Renal cortical epithelial cell (primary cell): Measurements from ENCODE around the gene EMX2. TPM values are rescaled to one million over a fixed set of nuclear protein-coding genes. Genes with fewer than 3 reads are reported as not detected.
"Not testable (repeated sequence)": the region's sequence is repeated elsewhere in the genome, so short reads cannot be mapped to it uniquely, and the experiment has no call there.

Source experiments
- DNase-seq: peaks from one replicate; pipeline ENCODE4 v3.0.0-alpha.2; 2011; ENCODE audit warnings: low read depth
- total RNA-seq: library from RNA; depleted of rRNA; stranded (reverse); fragments of >200 nt; gene quantifications from 2 replicates; pipeline ENCODE4 v1.2.3, GENCODE V29; 2014

Gene EMX2
- total RNA-seq, result 2.8 and 15.9 TPM in 2 replicates

DNA sequence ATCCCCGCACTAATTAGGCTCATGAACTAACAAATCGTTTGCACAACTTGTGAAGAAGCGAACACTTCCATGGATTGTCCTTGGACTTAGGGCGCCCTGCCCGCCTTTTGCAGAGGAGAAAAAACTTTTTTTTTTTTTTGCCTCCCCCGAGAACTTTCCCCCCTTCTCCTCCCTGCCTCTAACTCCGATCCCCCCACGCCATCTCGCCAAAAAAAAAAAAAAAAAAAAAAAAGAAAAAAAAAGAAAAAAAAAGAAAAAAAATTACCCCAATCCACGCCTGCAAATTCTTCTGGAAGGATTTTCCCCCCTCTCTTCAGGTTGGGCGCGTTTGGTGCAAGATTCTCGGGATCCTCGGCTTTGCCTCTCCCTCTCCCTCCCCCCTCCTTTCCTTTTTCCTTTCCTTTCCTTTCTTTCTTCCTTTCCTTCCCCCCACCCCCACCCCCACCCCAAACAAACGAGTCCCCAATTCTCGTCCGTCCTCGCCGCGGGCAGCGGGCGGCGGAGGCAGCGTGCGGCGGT is at the start of gene EMX2:
Gene EMX2, plus strand, starts transcription at position 41 of the 519 bp plus-strand sequence. CDS start 522 bp downstream, outside the sequence.
- DNase-seq, result no peak

DNA sequence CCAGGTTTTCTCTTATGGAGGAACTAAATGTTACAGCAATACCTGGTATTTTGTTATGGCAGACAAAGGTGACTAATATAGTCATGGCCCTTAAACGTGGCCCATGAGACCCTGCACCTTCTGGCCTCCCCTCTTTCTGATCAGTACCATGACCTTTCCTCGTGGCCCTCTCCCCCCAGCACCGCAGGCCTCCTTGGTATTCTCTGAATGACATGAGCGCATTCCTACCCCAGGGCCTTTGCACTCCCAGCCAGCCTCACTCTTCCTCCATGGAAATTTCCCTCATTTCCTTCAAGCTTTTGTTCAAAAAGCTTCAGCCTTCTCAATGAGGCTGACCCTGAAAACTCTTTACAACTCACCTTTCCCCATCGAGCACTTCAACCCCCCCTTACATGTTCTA is 46.5 kb upstream of the EMX2 start:
- no peak for DNase-seq

DNA sequence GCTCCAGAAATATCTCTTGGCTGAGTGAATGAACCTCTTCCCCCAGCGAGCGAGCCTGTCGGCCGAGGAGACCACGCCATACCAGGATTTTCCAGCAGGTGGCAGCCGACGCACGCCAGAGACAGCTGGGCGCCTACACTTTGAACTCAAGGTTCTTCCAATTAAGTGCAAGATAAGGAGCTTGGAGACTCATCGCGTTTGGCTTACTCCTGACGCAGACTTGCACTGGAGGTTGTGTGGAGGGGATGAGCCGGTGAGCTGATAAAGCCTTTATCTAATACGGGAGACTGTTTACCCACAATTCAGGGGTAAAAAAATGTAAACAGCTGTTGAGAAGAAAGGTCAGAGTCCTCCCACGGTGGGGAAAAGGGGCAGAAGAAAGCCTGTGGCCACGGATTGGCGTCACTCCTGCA is 45.9 kb upstream of the EMX2 start:
- peak; percentile 74 for DNase-seq

DNA sequence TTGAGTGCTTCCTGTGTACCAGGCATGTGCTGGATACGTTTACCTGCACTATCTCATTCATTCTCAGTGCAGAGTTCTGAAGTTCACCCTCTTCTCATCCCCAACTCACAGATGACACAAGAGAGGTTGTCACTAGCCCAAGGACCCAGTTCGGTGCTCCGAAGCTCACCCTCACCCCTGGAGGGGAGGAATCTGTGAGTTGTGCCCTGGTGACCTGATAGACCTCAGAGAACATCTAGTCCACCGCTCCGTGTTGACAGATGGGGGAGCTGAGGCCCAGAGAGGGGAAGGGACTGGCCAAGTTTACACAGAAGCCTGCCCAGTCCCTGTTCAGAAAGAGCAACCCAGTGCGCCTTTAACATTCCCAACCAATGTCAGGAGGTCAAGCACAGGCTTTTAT is 44.8 kb upstream of the EMX2 start:
- DNase-seq, result no peak

DNA sequence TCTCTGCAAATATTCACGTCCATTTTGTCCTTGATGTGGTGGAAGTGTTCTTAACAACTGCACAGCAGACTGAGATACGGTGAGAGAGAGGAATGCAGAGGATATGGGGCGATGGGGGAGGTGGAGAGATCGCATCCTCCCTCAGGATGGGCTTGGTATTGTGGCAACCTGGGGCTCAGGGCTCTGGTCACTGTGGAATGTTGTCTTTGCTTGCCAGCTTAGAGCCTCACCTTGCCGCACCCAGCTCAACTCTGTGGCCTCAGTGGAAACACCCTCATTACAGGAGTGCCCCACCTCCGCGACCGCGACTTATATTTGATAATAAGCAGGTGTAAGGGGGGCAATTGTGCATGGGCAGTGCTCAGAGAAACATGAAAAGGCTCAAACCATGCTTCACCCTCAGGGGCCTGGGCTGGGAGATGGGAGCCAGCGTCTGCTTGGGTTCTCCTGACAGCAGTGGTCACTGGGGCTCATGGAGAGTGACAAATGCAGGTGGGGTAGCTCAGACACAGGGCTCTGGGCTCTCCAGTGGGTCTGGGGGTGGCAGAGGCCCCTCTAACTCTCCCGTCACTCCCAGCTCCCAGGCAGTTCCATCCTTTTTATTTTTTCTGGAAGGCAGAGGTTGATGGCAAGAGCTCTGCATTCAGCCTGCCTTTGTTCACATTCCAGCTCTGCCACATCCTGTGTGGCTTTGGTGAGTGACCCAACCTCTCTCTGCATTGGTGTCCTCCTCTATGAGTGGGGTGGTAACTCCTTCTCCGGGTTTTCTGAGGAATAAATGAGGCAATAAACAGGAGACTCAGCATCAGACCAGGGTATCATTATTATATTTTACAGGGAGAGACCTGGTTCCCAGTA is 43.1 kb upstream of the EMX2 start:
- DNase-seq, result no peak

DNA sequence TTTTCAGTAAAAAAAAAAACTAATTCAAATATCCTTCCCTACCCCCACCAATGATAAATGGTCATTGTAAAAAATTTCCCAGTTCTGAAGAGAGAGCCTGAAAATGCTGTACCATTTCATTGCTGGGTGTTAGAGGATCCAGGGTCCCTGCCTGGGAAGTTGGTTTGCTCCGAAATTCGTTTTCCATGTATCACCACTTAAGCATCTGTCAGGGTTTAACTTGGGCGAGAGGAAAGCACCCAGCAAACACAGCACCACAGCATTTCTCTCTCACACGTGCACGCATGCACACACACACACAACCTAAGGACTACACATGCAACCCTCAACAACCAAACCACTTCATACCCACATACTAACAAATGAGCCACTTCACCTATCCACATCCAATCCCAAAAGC is 42.1 kb upstream of the EMX2 start:
- no peak for DNase-seq

DNA sequence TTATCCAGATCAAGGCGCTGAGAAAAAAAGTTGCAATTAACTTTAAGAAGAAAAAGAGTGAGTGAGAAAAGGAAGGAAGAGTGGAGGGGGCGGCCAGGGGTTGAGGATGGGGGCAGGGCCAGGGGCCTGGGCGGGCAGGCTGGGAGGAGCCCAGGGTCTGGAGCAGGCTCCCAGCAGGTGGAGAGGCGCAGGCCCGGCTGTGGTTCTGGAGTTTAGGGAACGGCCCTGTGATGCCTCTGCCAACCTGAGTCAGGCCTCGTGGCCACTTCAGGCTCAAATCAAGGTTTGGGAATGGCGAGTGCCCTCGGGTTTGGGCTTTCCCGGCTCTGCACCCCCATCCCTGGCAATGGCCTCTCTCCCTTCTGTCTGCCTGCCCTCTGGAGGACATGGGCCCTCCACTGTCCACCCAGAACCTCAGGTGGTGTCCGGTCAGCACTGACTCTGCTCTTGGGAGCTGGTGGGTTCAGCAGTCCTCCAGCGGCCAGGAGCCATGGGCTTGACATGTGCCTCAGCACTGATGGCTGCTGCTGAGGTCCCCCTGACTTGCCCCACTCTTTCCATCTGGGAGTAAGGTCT is 41.0 kb upstream of the EMX2 start:
- DNase-seq, result no peak

DNA sequence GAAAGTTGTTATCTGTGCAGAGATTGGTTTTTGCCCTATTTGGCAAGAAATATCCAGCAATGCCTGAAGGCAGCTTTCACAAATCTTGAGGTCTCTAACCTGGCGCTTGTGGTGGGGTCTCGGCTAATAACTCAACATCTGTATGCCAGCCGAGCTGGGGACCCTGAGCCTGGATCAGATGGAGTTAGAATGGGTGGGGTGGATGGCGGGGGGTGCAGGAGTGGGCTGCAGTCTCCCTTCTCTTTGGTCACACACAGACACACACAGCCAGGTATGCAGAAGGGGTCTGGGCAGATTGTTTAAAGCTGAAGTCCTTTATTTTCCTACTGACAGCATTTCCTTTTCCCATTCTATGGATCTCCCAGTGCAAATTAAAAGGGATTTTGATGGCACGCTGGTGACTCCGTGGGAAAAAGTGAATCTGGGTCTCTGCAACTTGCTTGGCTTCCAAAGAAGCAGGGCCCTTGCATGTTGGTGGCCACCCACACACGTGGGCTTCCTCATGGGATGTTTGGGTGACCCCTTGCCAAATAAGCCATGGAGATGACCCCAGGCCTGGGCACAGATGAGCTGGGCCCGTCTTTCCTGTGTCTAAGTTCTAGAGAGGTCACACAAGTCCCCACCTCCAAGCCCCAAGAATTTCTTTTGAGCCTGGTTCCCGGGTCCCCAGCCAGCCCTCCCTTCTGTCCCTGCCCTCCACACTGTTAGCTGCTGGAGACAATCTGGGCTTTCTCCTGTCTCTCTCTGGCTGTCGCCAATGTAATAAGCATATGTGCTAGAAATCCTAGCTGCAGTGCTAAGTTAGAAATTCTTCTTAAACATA is 39.9 kb upstream of the EMX2 start:
- DNase-seq, result no peak

DNA sequence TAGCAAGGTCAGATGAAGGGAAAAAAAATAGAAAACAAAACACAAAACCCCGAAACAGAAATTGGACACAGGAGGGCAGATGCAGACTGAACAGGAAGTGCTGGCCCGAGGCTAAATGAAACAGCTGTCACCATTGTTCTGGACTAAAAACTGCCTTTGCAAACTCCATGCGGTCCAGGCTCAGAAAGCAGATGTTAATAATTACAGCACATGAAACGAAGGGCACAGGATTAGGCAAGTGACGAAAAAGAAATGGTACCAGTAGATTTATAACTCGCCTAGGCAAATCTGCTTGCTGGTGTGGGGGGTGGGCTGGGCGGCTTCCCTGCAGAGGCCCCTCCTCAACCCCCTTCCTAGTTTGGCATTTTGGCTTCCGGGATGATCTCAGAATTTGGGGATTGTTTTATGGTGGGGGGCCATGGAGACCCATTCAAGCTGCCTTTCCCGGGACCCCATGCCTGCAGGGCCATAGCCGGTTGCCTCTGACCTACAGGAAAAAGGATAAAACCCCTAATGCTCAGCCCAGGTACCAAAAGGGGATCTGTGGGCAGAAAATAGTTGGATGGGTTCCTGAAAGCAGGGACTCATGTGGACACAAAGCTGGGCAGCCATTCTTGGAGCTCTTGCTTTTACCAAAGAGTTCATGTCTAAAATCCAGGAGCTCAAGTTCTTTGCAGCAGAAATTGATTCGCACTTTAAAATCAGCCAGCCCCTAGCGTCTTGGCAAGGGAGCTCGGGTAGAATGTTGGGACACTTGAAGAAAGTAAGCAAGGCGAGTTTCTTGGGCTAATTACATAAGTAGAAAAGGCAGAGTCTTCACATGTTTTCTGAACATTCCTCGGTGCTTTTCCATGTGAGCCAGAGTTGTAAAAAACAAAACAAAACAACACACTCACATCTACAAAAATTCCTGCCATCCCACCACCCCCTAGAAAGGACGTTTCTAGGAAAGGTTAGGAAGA is 39.0 kb upstream of the EMX2 start:
- peak; percentile 73 for DNase-seq

DNA sequence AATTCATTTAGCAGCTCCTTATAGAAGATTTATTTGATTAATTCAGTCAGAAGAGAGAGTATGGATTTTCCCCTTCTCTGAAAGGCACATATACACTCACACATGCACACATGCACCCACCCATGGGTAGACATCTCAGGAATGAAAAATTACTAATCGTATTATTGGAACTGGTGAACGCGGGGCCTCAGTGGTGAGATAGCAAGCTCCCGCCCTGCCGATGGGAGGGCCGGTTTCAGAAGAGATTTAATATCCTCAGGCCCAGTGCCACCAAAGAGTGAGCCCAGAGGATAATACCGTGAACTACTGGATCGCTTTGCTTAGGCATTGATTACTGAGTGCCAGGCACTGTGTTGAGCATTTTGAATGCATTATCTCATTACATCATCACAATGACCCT is 38.0 kb upstream of the EMX2 start:
- no peak for DNase-seq

DNA sequence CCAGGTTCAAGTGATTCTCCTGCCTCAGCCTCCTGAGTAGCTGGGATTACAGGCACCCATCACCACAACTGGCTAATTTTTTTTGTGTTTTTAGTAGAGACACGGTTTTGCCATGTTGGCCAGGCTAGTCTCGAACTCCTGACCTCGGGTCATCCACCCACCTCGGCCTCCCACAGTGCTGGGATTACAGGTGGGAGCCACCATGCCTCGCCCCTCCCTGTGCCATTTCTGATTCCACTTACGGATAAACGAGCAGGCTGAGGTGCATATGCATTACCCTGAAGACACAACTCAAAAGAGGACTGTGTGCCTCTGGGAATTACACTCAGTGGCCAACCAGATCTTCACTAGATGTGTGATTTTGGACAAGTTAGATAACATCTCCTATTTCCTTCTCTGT is 35.5 kb upstream of the EMX2 start:
- not testable (repeated sequence) for DNase-seq

DNA sequence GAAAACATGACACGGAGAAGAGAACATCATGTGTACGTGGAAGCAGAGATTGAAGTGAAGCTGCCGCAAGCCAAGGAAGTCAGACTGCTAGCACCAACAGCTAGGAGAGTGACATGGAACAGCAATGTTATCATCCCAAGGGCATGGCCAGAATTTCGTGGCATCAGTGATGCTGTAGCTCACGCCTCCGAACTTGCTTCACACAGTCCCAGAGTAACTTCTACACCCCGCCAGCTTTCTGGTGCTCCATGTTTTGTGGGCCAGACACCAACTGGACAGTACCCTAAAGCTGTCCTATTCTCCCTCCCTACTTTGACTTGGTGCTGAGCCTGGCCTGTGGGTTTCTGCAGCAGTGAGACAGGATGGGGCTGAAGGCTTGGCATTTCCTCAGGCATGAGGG is 33.0 kb upstream of the EMX2 start:
- no peak for DNase-seq

DNA sequence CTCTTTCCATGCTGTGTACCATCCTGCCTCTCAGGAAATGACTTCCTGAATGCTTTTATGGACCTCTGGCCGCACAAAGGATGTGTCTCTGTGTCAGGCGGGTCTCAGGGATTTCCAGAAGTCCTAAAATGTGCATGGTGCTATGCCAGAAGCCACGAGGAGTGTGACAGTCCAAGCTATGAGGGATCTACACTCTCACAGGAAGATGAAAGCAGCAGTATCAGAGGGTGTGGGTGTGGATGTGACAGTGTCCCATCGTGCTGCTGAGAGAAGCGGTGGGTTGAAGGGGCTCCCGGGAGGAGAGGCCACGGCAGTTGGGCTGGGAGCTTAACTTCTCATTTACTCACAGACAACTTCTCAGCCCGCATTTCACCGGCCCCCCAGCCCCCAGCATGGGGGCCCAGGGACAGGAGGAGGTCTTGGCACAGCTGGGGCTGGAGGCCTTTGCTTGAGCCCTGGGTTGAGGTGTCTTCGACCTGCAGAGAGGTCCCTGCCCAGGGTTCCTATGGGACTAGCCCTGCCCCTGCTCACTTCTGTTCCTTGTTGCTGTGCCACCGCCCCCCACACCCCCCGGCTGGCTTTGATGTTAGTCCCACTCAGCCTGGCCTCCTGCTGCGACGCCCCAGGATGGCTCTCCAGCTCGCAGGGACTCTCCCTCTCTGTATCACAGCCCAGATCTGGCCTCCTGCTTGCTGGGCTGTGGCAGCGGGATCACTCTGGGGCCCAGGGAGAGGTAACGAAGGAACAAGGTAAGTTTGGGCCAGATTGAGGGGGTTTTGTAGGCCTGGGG is 30.8 kb upstream of the EMX2 start:
- DNase-seq, result no peak

DNA sequence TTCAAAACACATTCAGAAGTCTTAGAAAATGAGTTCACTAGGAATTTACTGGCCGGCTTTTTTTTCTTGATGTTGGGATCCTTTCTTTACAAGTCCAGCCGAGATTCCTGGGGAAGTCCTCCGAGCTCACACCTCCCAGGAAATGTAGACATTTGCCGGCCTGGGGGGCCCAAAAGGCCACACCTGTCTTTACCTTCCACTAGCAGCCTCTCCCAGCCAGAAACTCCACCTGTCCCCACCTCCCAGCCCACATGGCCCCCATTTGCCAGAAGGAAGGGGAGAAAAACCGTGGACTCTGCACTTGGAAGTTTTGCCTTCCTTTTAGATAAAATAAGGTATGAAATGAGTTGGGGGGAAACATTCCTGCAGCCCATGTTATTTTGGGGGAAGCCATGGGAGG is 27.6 kb upstream of the EMX2 start:
- DNase-seq, result no peak

DNA sequence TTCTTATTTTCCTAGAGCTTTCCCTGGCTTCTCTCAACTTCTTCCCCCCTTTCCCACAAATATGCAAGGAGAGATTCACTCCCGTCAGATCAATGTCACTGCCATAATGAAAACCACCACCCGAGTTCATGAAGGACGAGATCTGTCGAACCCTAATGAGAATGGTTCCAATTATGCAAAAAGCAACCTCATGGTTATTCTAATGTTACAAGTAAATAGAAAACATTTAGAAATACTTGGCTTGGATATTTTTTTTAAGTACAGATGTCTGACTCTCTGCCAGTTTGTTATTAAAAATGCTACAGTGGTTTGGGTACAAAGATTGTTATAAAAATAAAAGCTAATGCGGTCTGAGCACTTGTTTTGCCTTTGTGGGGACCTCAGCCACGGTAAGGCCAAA is 25.9 kb upstream of the EMX2 start:
- DNase-seq, result no peak

DNA sequence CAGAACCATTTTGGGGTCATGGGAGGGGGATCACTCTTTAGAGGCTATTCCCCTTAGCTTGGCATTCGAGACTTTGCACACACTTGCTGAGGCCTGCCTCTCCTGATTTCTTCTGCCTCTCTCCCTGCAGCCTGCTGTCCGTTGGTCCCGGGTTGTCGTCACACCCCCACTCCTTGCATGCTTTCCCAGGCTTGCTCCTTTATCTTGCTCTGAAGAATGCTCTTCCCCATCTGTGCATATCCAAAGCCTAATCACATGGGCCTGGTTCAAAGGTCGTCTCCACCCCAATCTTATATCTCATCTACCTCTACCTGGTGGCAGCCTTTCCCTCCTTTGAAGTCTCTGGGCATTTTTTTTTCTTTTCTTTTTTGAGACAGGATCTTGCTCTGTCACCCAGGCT is 24.3 kb upstream of the EMX2 start:
- no peak for DNase-seq

DNA sequence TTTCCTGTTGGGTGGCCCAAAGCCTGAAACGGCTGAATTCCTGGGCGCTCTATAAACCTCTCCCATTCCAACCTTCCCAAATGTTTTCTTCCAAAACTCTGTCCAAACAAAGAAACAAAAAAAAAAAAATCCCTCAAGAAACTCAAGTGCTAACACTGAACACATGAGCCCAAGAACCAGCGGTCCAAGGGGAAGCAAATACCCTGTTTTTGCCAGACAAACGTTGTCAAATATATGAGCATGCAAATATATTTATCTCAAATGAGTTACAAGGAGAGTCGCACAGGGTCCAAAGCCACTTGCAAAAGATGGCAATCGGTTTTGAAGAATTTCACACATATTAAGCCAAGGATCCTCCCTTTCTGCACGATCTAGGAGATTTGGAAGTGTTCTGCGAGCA is 23.3 kb upstream of the EMX2 start:
- no peak for DNase-seq

DNA sequence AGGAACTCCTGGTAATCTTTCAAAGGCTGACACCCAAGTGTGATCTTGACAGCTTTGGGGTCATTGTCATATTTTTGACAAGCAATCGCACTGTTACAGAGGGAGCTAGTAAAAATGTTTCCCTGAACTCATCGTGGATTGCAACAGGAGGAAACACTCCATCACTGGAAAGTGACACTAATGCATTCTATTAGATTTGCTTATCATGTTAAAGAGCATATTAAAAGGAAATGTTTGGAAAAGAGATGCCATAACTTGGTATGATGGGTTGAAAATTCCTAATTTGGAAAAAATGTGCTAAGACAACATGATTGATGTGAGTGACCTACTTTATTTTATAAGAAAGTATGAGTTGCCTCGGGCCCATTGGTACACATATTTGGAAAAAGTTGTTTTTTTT is 22.7 kb upstream of the EMX2 start:
- DNase-seq, result no peak

DNA sequence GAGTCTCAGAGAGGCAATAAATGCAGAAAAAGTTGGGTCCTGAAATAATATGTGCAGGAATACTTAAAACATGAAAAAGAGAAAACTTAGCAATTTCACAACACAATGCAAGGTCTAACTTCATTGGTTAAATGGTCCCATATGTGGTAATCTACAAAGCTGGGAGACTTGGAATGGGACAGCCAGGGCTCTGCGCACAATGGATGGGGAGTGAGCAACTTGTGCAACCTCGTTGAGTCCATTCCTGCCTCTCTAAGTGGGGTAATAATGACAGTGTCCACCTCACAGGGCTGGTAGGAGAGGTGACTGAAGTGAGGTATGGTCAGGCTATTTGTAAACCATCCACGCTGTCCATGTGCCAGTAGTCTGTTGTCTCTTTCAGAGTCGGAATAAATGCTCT is 11.8 kb upstream of the EMX2 start:
- no peak for DNase-seq

DNA sequence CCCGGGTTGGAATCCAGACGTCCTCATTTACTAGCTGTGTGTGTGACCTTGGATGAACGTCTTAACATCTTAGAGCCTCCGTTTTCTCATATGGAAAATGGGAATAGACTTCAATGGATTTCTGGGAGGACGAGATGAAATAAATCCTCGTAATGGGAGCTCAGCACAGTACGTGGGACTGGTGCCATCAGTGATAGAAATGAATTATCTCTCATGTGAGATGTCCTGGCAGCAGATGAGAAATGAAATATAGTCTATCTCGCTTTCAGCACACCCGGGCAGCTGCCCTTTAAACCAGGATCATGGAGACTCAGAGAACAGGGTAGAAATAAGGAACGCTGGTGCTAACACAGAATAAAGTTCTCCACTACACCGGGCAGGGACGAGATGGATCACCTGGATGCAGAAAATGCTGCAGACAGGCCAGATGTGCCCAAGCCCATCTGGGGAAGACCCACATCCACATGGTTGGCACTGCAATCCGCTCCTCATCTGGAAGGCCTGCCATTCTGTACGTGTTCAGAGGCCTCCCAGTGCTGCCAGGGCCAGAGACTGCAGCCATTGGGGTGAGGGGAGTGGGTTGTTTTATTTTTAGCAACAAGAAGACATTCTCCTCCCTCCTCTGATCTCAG is 11.1 kb upstream of the EMX2 start:
- DNase-seq, result no peak
